Activated naive CD4-positive, alpha-beta T cell treated with anti-CD3 and anti-CD28 coated beads for 36 hours (primary cell): ENCODE results near the gene ALG11. TPM values are rescaled to one million over a fixed set of nuclear protein-coding genes. Genes with fewer than 3 reads are reported as not detected.
"Not testable (repeated sequence)": the region's sequence is repeated elsewhere in the genome, so short reads cannot be mapped to it uniquely, and the experiment has no call there.

Experiments used
- CTCF ChIA-PET: fragments of 350-600 bp; sonication (Branson Sonifier 250); formaldehyde crosslinking; loops from one replicate; lab custom pipeline; 2021; ENCODE audit warnings: antibody characterized with exemption; lab: Charles Lee
- DNase-seq: peaks from one replicate; pipeline ENCODE4 v3.0.0-alpha.2; 2020
- H3K27ac Mint-ChIP-seq: one replicate; pipeline ENCODE4 v1.8.0; 2021; ENCODE audit warnings: mild to moderate bottlenecking, mixed read lengths
- H3K27me3 Mint-ChIP-seq: one replicate; pipeline ENCODE4 v1.8.0; 2021; ENCODE audit warnings: low read depth, mixed read lengths
- H3K36me3 Mint-ChIP-seq: one replicate; pipeline ENCODE4 v1.8.0; 2021; ENCODE audit warnings: low read depth, mixed read lengths
- H3K4me1 Mint-ChIP-seq: one replicate; pipeline ENCODE4 v1.8.0; 2021; ENCODE audit warnings: low read depth, mixed read lengths
- H3K4me3 Mint-ChIP-seq: one replicate; pipeline ENCODE4 v1.8.0; 2021; ENCODE audit warnings: mild to moderate bottlenecking, moderate library complexity, mixed read lengths
- H3K9me3 Mint-ChIP-seq: one replicate; pipeline ENCODE4 v1.8.0; 2021; ENCODE audit warnings: mixed read lengths
- intact Hi-C: fragments of 100-400 bp; cut with micrococcal nuclease; formaldehyde crosslinking; loops from one replicate; pipeline ENCODE4 v1.15.1; 2023
- total RNA-seq, 2 experiments: library from RNA; stranded (reverse); gene quantifications; one replicate each; pipeline ENCODE4 v1.2.3, GENCODE V29; 2021

ALG11 gene
- total RNA-seq, 2 experiments from 2014 or later: 12.6 to 15.6 TPM

- CTCF ChIA-PET: no interaction called here
- no peaks in the 10 kb centered on the region for H3K4me1 Mint-ChIP-seq
- H3K4me3 Mint-ChIP-seq: no peak overlapping the region
- no peak for DNase-seq
- intact Hi-C loops: no loop called here
- H3K27ac Mint-ChIP-seq: no peak overlapping the region
- H3K27me3 Mint-ChIP-seq: no peaks in the 10 kb centered on the region
- H3K36me3 Mint-ChIP-seq: peaks cover 4% of the 10 kb centered on the region
- peaks cover 6% of the 10 kb centered on the region for H3K9me3 Mint-ChIP-seq
Measured at GRCh38 chr13:52043675-52044074, 31.5 kb downstream of the ALG11 start.

GRCh38 chr13:52047463-52047862 lies 35.3 kb downstream of the ALG11 start:
- peaks cover 13% of the 10 kb centered on the region for H3K9me3 Mint-ChIP-seq
- peaks cover 4% of the 10 kb centered on the region for H3K36me3 Mint-ChIP-seq
- no peaks in the 10 kb centered on the region for H3K27me3 Mint-ChIP-seq
- H3K4me1 Mint-ChIP-seq: no peaks in the 10 kb centered on the region
- DNase-seq: no peak
- no peak overlapping the region for H3K4me3 Mint-ChIP-seq
- intact Hi-C loops: no loop called here
- CTCF ChIA-PET: interaction anchor here (0.7 kb wide), 1 partner anchor 14 kb away, joined by 4 read pairs; no protein-coding TSS in a partner anchor
- no peak overlapping the region for H3K27ac Mint-ChIP-seq

GRCh38 chr13:52048516-52048915 lies 36.3 kb downstream of the ALG11 start:
- Mint-ChIP-seq H3K27ac (no peak overlapping the region), H3K4me1 (no peaks in the 10 kb centered on the region), H3K36me3 (peaks cover 4% of the 10 kb centered on the region), H3K9me3 (peaks cover 13% of the 10 kb centered on the region), H3K4me3 (no peak overlapping the region), H3K27me3 (no peaks in the 10 kb centered on the region)
- intact Hi-C loops: no loop called here
- CTCF ChIA-PET: no interaction called here
- DNase-seq: no peak

- no peak for DNase-seq
- CTCF ChIA-PET: interaction anchor here (0.7 kb wide), 1 partner anchor 74 kb away, joined by 3 read pairs; no protein-coding TSS in a partner anchor
- intact Hi-C loops: no loop called here
- Mint-ChIP-seq H3K9me3 (peaks cover 17% of the 10 kb centered on the region), H3K4me1 (no peaks in the 10 kb centered on the region), H3K36me3 (peaks cover 1% of the 10 kb centered on the region), H3K27me3 (no peaks in the 10 kb centered on the region), H3K27ac (no peak overlapping the region), H3K4me3 (no peak overlapping the region)
Measured at GRCh38 chr13:52051400-52051799, 39.2 kb downstream of the ALG11 start.

GRCh38 chr13:52053460-52053859 lies 41.3 kb downstream of the ALG11 start:
- H3K4me3 Mint-ChIP-seq: no peak overlapping the region
- DNase-seq: no peak
- H3K36me3 Mint-ChIP-seq: peaks cover 1% of the 10 kb centered on the region
- H3K27me3 Mint-ChIP-seq: no peaks in the 10 kb centered on the region
- intact Hi-C loops: no loop called here
- H3K9me3 Mint-ChIP-seq: peaks cover 17% of the 10 kb centered on the region
- H3K27ac Mint-ChIP-seq: no peak overlapping the region
- H3K4me1 Mint-ChIP-seq: no peaks in the 10 kb centered on the region
- CTCF ChIA-PET: no interaction called here

- intact Hi-C loops, CTCF ChIA-PET, H3K4me3 Mint-ChIP-seq, H3K9me3 Mint-ChIP-seq, H3K27me3 Mint-ChIP-seq, H3K36me3 Mint-ChIP-seq, DNase-seq, H3K4me1 Mint-ChIP-seq, H3K27ac Mint-ChIP-seq: not testable (repeated sequence)
Measured at GRCh38 chr13:52061064-52061463, 48.9 kb downstream of the ALG11 start.

- Mint-ChIP-seq H3K36me3 (no peaks in the 10 kb centered on the region), H3K27me3 (no peaks in the 10 kb centered on the region), H3K4me3 (no peak overlapping the region), H3K4me1 (no peaks in the 10 kb centered on the region), H3K27ac (no peak overlapping the region), H3K9me3 (peaks cover 4% of the 10 kb centered on the region)
- CTCF ChIA-PET: no interaction called here
- DNase-seq: no peak
- intact Hi-C loops: no loop called here
Measured at GRCh38 chr13:52061587-52061986, 49.4 kb downstream of the ALG11 start.

GRCh38 chr13:52067237-52067636 lies 55.0 kb downstream of the ALG11 start:
- peaks cover 10% of the 10 kb centered on the region for H3K27me3 Mint-ChIP-seq
- no peak overlapping the region for H3K4me3 Mint-ChIP-seq
- peaks cover 11% of the 10 kb centered on the region for H3K4me1 Mint-ChIP-seq
- peaks cover 21% of the 10 kb centered on the region for H3K9me3 Mint-ChIP-seq
- DNase-seq: peak; percentile 8
- CTCF ChIA-PET: interaction anchor here (1.2 kb wide), 1 partner anchor 84 kb away, joined by 3 read pairs; no protein-coding TSS in a partner anchor
- intact Hi-C loops: no loop called here
- H3K27ac Mint-ChIP-seq: no peak overlapping the region
- peaks cover 11% of the 10 kb centered on the region for H3K36me3 Mint-ChIP-seq

- Mint-ChIP-seq H3K36me3 (peaks cover 11% of the 10 kb centered on the region), H3K4me1 (peaks cover 11% of the 10 kb centered on the region), H3K4me3 (no peak overlapping the region), H3K9me3 (peaks cover 21% of the 10 kb centered on the region), H3K27me3 (peaks cover 16% of the 10 kb centered on the region), H3K27ac (no peak overlapping the region)
- peak; percentile 73 for DNase-seq
- CTCF ChIA-PET: interaction anchor here (0.9 to 1.0 kb wide), 2 partner anchors 10 to 56 kb away, joined by 3 read pairs; no protein-coding TSS in a partner anchor
- intact Hi-C loops: loop anchor here (1.0 to 10.0 kb wide), 4 partner anchors 56 to 1964 kb away; partner anchors contain the start of gene VPS36
Measured at GRCh38 chr13:52070929-52071523, 58.8 kb downstream of the ALG11 start.

Other genes with a start within 250 kb of the ALG11 start
- gene DHRS12, start 208.2 kb upstream of the ALG11 start, total RNA-seq: 1 to 10 TPM; 4.1 to 4.9 TPM
- under 1 TPM; 0.41 to 0.42 TPM for gene TMEM272, start 167.2 kb upstream of the ALG11 start, total RNA-seq
- not detected for gene CCDC70, start 150.4 kb upstream of the ALG11 start, total RNA-seq
- gene ATP7B, start 948 bp upstream of the ALG11 start, total RNA-seq: under 1 TPM; 0.69 to 0.74 TPM
- gene UTP14C, start 12.3 kb downstream of the ALG11 start, total RNA-seq: 1 to 10 TPM; 4.5 to 5.1 TPM
- gene NEK5, start 116.7 kb downstream of the ALG11 start, total RNA-seq: under 1 TPM; 0.10 to 0.14 TPM
- 1 to 10 TPM; 4.0 to 4.3 TPM for gene NEK3, start 147.2 kb downstream of the ALG11 start, total RNA-seq